Fibroblast of skin of scalp (primary cell): Measurements from ENCODE around the gene RANBP2. TPM values are rescaled to one million over a fixed set of nuclear protein-coding genes. Genes with fewer than 3 reads are reported as not detected.
"Not testable (repeated sequence)": the region's sequence is repeated elsewhere in the genome, so short reads cannot be mapped to it uniquely, and the experiment has no call there.

Source experiments
- DNase-seq: peaks from one replicate; pipeline ENCODE4 v3.0.0-alpha.2; 2013
- polyA plus RNA-seq, 2 experiments: library from polyadenylated mRNA; unstranded; fragments of 120-200 nt; gene quantifications; one replicate each; pipeline ENCODE4 v1.2.1, GENCODE V29; 2013; ENCODE audit not compliant: insufficient read length in 2 of 2

Gene RANBP2
- polyA plus RNA-seq (2013, experiment 1 of 2; ENCODE audit: insufficient read length): 25.4 TPM
- 29.8 TPM for polyA plus RNA-seq (2013, experiment 2 of 2; ENCODE audit: insufficient read length)

DNA sequence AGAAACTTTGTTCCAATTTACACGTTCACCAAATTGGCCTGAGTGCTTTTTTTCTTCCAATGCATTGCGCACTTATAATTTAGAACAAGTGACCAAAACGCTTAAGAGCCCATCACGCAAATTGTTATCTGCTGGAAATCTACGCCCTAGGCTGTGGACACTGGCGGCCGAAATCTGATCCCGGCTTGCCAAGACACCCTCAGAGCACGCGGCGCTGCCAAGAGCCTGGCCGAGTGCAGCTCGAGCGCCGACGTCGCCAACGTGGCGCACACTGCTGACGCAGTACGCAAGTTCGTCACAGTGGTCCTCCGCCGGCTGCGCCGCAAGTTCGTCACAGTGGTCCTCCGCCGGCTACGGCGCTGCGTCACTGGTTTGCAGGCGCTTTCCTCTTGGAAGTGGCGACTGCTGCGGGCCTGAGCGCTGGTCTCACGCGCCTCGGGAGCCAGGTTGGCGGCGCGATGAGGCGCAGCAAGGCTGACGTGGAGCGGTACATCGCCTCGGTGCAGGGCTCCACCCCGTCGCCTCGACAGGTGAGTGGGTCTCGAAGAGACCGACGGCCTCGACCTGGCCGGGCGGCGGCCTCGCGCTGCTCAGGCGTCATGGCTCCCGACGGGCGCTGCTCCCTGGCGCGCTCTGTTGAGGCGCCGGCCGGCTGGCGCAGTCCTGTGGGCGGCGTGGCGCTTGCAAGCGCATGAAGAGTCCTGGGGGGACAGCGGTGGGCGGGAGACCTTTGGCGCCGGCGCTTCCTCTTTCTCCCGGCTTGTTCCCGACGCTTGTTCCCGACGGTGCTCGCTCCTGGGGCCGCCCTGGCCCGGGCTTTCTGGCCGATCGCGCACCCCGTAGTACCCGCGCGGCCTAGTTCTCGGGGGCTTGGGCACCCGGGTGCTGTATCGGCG lies at the start of gene RANBP2:
Gene RANBP2 (plus strand): TSS at position 334 of the 896 bp plus-strand sequence. CDS start 125 bp downstream, at position 459.
- DNase-seq: peak; percentile 98

DNA sequence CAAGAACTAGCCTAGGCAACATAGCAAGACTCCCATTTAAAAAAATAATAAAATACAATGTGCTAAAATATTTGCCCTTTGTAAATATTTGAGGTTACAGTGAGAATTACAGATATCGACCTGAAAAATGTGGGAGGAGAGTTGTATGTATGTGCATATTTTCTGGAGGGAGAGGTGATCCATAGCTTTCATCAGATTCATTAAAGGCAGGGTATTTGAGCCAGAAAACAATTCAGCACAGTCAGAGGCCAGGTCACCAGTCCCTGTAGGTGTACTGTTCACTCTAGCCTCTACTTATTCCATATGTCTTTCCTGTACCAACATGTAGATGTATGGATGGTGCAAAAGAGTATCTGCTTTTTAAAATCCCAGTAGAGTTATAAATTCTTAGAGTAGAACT lies 49.0 kb upstream of the RANBP2 start:
- DNase-seq: not testable (repeated sequence)

- not testable (repeated sequence) for DNase-seq
Observed at GRCh38 chr2:108672200-108672805, 47.0 kb upstream of the RANBP2 start.

GRCh38 chr2:108676522-108676921 lies 42.8 kb upstream of the RANBP2 start:
- not testable (repeated sequence) for DNase-seq

DNA sequence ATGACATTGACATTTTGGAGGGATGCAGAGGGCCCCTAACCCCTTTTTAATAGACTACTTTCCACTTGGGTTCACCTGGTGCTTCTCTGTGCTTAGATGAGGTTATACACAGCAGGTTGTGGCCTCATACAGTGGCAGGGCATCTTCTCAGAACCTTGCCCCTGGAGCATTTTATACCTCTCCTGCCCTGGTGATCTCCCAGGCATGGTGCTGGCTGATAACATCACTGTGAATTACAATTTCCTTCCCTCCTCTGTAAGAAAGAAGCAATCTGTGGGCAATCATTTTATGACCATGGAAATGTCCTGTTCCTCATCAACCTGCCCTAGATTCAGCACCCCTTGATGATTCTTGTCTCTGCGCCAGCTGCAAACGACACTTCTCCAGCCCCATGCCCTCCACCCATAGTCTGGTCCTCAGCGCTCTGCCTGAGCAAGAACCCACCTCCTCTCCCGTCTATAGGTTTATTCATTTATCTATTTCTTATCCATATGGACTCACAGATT lies 42.0 kb upstream of the RANBP2 start:
- not testable (repeated sequence) for DNase-seq

DNA sequence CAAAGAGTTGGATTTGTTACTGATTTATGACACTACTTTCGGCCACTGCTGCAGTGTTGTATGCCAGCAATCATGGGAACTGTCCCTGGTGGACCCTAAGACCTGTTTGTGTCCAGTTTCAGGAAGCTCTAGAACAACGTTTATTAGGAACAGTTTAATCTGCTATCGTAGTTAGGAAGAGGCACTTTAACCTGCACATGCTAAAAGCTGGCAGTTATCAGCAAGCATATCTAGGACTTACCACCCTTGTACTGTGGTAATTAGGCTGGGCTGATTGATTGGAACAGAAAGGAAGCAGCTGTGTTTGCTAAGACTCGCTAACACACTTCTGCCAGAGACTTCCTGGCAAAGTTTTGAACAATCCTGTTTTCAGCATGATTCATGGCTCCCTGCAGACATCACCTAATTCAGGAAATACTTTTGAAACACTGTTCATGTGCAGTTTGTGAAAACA lies 41.1 kb upstream of the RANBP2 start:
- DNase-seq: peak; percentile 54

- not testable (repeated sequence) for DNase-seq
Observed at GRCh38 chr2:108680805-108681204, 38.5 kb upstream of the RANBP2 start.

DNA sequence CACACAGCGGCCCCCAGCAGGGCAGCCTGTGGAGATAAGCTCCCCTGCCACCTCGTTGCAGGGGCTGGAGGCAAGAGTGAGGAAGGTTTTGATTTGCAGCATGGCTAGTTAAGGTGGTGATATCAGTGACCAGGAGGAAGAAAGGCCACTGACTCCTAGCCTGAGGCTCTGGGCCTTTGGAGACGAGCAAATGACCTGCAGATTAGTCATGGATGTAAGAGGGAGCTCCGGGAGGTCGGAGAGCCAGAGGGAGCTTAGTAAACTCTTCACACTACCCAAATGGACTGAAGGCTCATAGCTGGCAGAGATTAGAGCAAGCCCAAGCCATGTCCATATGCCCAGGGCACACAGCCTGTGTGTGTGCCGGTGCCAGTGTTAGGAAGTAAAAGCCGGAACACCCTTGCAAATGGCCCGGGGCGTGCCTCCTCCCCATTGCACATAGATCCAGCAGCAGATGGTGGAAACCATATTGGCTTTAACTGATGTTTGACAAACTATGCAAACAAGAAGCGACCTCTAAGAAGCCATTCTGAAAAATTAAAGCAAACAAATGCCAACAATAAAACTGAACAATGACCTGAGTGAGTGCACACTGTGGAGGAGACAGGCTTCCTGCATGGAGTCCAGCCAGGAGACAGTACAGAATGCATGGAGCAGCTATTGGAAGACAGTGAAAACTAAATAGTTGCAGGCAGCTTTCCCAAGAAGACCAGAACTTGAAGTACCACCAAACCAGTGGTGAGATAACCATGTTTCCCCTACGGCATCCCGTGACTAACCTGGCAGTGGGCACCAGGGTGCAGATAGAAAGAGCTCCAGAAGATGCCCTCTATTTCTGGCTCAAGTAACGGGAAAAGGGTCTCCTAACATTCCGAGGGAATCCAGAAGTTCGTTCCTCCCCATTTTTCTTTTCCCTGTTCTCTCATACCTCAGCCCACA lies 30.2 kb upstream of the RANBP2 start:
- DNase-seq: not testable (repeated sequence)

DNA sequence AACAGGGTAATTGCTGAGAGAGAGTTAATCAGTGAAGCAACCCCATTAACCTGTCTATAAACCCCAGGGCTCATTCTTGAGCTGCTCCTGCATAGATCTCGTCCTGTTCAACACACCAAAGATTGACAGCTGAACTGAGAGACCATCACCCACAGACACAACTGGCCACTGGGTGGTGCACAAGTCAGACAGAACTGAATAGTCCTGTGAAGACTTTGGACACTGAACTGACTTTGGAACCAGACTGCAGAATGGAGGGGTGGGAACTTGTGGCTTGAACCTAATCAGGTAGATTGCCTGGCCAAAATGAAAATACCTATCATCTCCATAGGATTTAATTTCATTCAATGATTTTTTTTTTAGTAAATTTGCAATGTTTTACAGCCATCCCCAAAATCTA lies 29.3 kb upstream of the RANBP2 start:
- DNase-seq: not testable (repeated sequence)

DNA sequence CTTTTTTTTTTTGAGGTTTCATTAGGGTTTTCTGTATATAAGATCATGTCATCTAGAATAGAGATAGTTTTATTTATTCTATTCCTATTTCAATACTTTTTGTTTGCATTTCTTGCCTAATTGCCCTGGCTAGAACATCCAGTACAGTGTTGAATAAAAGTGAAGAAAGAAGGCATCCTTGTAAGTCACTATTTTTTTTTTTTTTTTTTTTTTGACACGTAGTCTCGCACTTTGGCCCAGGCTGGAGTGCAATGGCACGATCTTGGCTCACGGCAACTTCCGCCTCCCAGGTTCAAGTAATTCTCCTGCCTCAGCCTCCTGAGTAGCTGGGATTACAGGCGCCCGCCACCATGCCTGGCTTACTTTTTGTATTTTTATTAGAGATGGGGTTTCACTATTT lies 27.8 kb upstream of the RANBP2 start:
- no peak for DNase-seq

- DNase-seq: no peak
Observed at GRCh38 chr2:108701208-108701607, 18.1 kb upstream of the RANBP2 start.

- peak; percentile 15 for DNase-seq
Observed at GRCh38 chr2:108701806-108702205, 17.5 kb upstream of the RANBP2 start.

DNA sequence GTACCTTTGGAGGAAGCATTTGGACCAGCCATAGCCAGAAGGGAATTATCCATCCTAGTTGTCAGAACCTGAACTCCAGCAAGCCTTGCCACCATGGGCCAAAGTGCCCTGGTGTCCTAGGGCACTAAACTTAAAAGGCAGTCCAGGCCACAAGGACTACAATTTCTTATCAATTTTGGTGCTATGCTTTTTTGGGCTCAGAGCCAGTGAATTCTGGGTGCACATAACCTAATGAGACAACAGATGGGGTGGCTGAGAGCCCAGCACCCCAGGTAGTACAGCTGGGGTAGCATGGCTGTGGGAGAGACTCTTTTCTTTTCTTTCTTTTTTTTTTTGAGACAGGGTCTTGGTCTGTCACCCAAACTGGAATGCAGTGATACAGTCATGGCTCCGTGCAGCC lies 14.4 kb upstream of the RANBP2 start:
- no peak for DNase-seq

DNA sequence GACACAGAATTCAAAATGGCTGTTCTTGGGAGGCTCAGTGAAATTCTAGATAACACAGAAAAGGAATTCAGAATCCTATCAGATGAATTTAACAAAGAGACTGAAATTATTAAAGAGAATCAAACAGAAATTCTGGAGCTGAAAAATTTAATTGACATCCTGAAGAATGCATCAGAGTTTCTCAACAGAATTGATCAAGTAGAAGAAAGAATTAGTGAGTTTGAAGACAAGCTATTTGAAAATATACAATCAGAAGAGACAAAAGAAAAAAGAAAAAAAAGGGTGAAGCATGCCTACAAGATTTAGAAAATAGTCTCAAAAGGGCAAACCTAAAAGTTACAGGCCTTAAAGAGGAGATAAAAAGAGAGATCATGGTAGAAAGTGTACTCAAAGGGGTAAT lies 12.0 kb upstream of the RANBP2 start:
- DNase-seq: no peak

- not testable (repeated sequence) for DNase-seq
Observed at GRCh38 chr2:108716971-108717370, 2.3 kb upstream of the RANBP2 start.

- not testable (repeated sequence) for DNase-seq
Observed at GRCh38 chr2:108726048-108726447, 6.8 kb downstream of the RANBP2 start.

GRCh38 chr2:108734656-108735055 lies 15.4 kb downstream of the RANBP2 start:
- DNase-seq: peak; percentile 15

- DNase-seq: not testable (repeated sequence)
Observed at GRCh38 chr2:108757973-108758372, 38.7 kb downstream of the RANBP2 start.

DNA sequence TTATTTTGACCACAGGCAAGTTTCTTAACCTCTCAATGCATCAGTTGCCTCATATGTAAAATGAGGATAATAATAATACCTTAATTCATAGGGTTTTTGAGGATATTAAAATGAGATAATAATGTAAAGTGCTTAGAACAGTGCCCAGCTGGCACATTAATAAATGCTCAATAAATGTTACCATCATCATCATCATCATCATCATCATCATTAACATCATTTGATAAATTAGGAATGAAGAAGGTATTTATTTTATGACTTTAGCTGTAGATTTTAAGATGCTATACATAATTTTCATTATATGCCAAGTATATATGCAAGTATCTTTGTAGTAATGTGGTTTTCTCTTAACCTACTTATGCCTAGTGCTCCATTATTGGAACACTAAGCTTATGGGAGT lies 43.3 kb downstream of the RANBP2 start:
- DNase-seq: not testable (repeated sequence)

GRCh38 chr2:108766671-108767070 lies 47.4 kb downstream of the RANBP2 start:
- DNase-seq: not testable (repeated sequence)

- not testable (repeated sequence) for DNase-seq
Observed at GRCh38 chr2:108767859-108768258, 48.6 kb downstream of the RANBP2 start.

DNA sequence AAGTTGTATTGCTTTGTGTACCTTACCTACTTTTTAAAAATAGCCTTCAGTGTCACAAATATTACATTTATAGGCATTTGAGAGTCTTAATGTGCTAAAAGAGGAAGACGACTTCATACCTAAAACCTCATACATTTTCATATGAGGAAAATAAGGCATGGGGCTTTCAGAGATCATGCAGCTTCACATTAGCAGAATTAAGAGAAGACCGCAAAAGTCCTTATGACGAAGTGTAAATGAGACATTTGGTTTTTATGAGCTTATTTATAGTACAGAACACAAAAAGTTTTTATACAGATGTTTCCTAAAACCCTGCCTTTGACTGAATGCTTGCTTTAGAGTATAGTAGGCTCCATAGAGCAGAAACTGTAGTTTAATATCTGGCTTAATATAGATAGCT lies 57.2 kb downstream of the RANBP2 start:
- no peak for DNase-seq
